Epithelial cell of prostate (primary cell): ENCODE measurements around the gene SPANXN1.
"Not testable (repeated sequence)": the region's sequence is repeated elsewhere in the genome, so short reads cannot be mapped to it uniquely, and the experiment has no call there.

ENCODE experiments used
- DNase-seq: peaks from one replicate; pipeline ENCODE4 v3.0.0-alpha.2; 2011; ENCODE audit warnings: low read depth, low spot score
- H3K27ac ChIP-seq: fragments of 450-650 bp; 2 replicates; pipeline ENCODE4 v1.5.1; 2017; ENCODE audit warnings: mild to moderate bottlenecking

The SPANXN1 gene

GRCh38 chrX:145247203-145247602 is at the start of gene SPANXN1:
TSS of gene SPANXN1 (plus strand) at chrX:145247503. CDS start at chrX:145247587, 84 bp downstream.
- not testable (repeated sequence) for DNase-seq, H3K27ac ChIP-seq

- no peak overlapping the region for H3K27ac ChIP-seq
- no peak for DNase-seq
Measured at GRCh38 chrX:145199078-145199477, 48.2 kb upstream of the SPANXN1 start.

- H3K27ac ChIP-seq: no peak overlapping the region
- no peak for DNase-seq
Measured at GRCh38 chrX:145213504-145213903, 33.8 kb upstream of the SPANXN1 start.

- H3K27ac ChIP-seq: no peak overlapping the region
- no peak for DNase-seq
Measured at GRCh38 chrX:145292218-145292617, 44.9 kb downstream of the SPANXN1 start.
